Urothelium cell line (cell line): ENCODE results near the gene SLC22A4.

Source experiments
- DNase-seq: peaks from one replicate; pipeline ENCODE4 v3.0.0; 2011; ENCODE audit warnings: low spot score, mixed read lengths
- FAIRE-seq: peaks from 2 replicates; lab custom pipeline; 2011; peaks lifted over from hg19 to GRCh38; lab: Jason Lieb, UNC

Gene SLC22A4

DNA sequence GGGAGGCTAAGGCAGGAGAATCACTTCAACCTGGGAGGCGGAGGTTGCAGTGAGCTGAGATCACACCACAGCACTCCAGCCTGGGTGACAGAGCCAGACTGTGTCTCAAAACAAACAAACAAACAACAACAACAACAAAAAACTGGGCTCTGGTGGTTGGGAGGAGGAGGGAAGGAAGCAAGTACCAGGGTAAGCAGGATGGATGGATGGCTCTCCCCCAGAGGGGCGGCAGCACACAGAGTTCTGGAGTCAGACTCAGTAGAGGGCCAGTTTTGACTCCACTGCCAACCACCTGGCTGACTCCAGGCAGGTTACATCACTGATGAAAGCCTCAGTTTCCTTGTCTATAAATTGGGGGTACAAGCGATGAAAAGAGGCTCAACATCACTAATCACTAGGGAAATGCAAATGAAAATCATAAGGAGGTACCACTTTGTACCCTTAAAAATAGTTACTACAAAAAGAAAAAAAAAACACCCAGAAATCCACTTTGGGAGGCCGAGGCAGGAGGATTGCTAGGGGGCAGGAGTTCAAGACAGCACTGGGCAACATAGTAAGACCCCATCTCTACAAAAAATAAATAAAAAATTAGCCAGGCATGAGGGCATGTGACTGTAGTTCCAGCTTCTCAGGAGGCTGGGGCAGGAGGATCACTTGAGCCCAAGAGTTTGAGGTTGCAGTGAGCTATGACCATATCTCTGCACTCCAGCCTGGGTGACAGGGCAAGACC, 3.2 kb downstream of the SLC22A4 start:
- DNase-seq (no peak), FAIRE-seq (no peak)

DNA sequence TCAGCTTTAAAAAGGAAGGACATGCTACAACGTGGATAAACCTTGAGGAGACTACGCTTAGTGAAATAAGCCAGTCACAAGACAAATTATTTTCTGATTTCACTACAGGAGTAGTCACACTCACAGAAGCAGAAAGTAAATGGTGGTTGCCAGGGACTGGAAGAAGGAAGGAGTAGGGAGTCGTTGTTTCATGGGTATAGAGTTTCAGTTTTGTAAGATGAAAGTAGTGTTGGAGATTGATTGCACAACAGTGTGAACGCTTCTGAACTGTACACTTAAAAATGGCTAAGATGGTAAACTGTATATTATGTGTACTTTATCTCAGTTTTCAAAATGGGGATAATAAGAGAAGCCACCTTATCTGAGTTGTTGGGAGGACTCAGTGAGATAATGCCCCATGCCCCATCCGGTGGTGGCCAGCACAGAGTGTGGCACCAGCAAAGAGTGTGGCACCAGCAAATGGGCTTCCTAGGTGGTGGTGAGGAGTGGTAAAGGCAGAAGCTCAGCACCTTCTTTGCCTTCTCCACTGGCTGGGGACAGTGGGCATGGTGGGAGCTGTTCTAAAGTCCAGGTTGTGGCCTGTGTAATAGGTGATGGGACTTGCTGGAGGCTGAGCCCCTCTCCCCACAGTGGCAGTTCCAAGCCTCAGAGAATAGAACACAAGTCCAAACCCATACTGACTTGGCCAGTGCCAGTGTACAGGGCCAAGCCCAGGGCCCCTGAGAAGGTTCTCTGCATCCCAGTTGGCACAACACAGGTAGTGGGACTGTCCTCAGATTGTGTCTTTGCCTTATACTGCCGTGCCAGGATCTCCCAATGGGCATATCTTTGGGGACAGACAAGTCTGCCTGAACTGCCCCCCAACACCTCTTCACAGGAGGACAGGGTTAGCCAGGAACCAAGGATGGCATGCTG, 4.4 kb downstream of the SLC22A4 start:
- no peak for DNase-seq
- FAIRE-seq = peak; percentile 27

DNA sequence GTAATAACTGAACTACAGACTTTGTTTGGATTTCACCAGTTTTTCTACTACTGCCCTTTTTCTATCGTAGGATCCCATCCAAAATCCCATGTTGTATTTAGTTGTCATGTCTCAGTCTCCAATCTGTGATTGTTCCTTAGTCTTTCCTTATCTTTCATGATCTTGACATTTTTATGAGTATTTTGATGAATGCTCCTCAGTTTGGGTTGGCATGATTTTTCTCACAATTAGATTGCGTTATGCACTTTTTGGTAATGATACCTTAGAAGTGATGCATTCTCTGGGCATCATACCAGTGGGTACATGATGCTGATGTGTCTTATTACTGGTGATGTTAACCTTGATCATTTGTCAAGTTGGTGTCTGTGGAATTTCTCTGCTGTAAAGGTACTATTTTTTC, 5.7 kb downstream of the SLC22A4 start:
- FAIRE-seq = no peak
- no peak for DNase-seq

- DNase-seq = no peak
- FAIRE-seq = no peak
These were observed 6.6 kb downstream of the SLC22A4 start for GRCh38 chr5:132300577-132301343.

GRCh38 chr5:132301344-132302271, 7.4 kb downstream of the SLC22A4 start:
- FAIRE-seq (no peak), DNase-seq (no peak)

- FAIRE-seq (no peak), DNase-seq (no peak)
These were observed 8.2 kb downstream of the SLC22A4 start for GRCh38 chr5:132302413-132302812.

DNA sequence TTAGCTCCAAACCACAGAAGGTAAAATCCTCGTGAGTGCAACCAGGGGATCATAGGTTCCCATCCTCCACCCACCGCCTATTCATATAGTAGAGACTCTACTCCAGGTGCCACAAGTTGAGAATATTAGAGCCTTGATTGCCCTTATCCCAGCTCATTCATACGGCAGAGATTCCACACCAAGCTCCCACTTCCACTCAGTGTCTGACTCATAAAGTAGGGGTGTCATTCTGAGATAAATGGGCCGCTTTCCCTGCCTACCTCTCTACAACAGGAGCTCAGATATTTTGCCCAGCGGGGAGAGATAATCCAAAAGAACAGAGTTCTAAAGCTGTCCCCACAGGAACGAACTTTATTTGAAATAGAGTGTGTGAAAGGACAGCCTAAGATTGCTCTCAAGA, 9.4 kb downstream of the SLC22A4 start:
- FAIRE-seq = no peak
- DNase-seq = no peak

GRCh38 chr5:132305420-132305819, 11.2 kb downstream of the SLC22A4 start:
- FAIRE-seq (no peak), DNase-seq (no peak)

DNA sequence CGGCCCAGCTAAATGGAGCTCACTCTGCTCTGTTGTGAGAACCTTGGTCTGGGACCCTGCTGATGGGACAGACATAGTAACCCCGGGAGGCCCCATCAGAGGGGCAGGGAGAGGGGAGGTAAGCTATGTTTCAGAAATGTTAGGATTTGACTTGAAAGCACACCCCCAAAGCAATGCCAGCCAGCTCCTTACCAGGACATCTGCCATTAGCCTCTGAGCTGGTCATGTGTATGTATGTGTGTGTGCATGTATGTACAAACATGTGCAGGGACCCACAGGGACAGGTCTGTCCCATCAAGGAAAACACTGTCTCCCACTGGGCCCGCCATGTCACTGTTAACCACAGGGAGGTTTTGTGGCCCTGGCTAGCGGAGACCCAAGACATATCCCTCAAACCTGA, 14.5 kb downstream of the SLC22A4 start:
- FAIRE-seq (peak; percentile 5), DNase-seq (no peak)

DNA sequence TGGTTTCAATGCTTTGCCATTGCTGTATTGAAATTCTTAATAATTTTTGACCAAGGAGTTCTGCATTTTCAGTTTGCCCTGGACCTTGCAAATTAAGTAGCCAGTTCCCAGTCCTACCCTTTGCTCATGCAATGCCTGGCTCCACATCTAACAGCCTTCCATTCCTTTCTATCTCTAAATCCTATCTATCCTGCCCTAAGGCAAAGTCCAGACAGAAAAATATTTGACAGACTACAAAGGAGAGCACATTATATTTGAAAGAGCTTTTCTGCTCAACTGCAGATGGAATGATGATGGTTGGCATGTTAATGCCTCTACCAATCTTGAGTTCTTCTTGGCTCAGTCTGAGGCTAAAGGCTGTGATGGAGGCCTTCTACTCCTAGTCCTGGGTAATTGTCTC, 15.5 kb downstream of the SLC22A4 start:
- FAIRE-seq (no peak), DNase-seq (no peak)

DNA sequence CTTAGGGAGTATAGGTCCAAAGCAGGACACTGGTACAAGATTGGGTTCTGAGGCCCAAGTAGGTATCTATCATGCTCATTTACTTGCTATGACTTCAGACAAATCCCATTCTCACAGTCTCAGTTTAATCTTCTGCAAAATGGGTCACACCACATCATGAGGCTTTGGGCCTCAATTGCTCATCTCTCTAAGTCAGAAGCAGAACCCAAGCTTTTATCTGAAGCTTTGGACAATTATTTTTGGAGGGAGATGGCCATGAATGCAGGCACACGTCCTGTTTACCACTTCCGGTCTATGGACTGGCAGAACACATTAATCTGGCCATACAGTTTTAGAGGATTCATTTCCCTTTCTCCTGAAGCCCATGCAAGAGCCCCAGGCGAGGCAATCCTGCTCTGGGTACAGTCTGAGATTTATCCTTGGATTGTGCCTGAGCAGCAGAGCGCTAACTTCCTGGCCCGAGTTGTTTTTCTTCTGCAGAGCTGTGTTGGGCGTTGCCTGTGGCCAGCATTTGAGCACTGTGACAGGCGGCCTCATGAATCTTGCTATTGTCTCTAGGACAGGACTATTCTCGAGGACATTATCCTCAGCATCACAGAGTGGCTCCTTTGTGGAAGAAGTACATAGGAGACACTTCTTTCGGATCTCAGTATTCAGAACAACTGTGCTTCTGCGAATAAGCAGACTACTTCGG, 16.1 kb downstream of the SLC22A4 start:
- DNase-seq = no peak
- no peak for FAIRE-seq

GRCh38 chr5:132313366-132313765, 19.2 kb downstream of the SLC22A4 start:
- FAIRE-seq = no peak
- DNase-seq = no peak

- DNase-seq (no peak), FAIRE-seq (no peak)
These were observed 19.8 kb downstream of the SLC22A4 start for GRCh38 chr5:132313961-132314432.

GRCh38 chr5:132315529-132316067, 21.4 kb downstream of the SLC22A4 start:
- DNase-seq (no peak), FAIRE-seq (no peak)

DNA sequence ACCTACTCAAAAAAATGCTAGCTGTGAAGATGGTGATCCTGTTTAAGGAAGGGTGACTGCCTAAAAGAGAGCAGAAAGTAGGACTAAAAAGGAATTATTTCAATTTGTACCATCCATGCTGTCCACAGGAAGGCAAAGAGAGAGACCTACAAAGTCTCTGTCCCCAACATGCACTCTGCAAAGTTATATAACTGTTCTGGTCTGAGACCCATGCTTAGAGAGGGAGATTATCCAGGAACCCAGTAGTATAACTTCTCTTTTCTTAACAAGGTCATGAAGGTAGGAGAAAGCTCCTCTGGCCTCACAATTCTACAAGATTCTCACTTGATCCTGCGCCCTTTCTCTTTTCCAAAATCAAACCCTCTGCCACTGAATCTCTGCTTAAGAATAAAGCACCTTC, 25.8 kb downstream of the SLC22A4 start:
- no peak for FAIRE-seq
- DNase-seq = no peak

- DNase-seq (no peak), FAIRE-seq (no peak)
These were observed 27.0 kb downstream of the SLC22A4 start for GRCh38 chr5:132321109-132321721.

- no peak for DNase-seq
- no peak for FAIRE-seq
These were observed 28.1 kb downstream of the SLC22A4 start for GRCh38 chr5:132322266-132322665.

DNA sequence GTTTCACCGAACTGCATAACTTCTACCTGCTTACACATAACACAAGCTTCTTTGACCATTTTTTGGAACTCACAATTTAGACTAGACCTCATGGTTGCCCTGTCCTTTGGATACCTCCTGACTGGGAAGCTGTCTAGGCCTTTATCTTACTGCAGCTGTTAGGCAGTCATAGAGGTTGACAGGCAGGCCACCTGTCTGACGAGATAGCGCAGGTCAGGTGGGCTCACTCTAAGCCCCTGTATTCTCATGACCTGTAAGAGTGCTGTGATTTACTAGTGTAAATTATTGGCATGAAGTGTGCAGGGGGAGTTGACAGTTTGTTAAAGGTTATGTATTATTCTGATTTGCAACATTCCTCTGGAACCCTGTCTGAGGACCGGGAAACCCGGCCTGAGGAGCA, 29.0 kb downstream of the SLC22A4 start:
- DNase-seq = no peak
- FAIRE-seq = no peak

- no peak for FAIRE-seq
These were observed 31.5 kb downstream of the SLC22A4 start for GRCh38 chr5:132325691-132326090.

More at GRCh38 chr5:132325691-132326090, 31.5 kb downstream of the SLC22A4 start:
- DNase-seq = no peak
